Central memory CD4-positive, alpha-beta T cell (primary cell): ENCODE measurements around the gene UBE2D4.
"Not testable (repeated sequence)": the region's sequence is repeated elsewhere in the genome, so short reads cannot be mapped to it uniquely, and the experiment has no call there.

Source experiments
- DNase-seq: peaks from one replicate; pipeline ENCODE4 v3.0.0; 2022

The UBE2D4 gene

GRCh38 chr7:43914795-43915194 is 11.4 kb upstream of the UBE2D4 start:
- DNase-seq: no peak

- DNase-seq: no peak
These were observed 10.3 kb upstream of the UBE2D4 start for GRCh38 chr7:43915907-43916306.

- no peak for DNase-seq
These were observed 4.8 kb upstream of the UBE2D4 start for GRCh38 chr7:43921423-43921822.

GRCh38 chr7:43922726-43923125 is 3.5 kb upstream of the UBE2D4 start:
- no peak for DNase-seq

GRCh38 chr7:43926798-43927123 is 525 bp downstream of the UBE2D4 start:
- DNase-seq: no peak

- DNase-seq: no peak
These were observed 1.6 kb downstream of the UBE2D4 start for GRCh38 chr7:43927810-43928209.

- DNase-seq: no peak
These were observed 3.6 kb downstream of the UBE2D4 start for GRCh38 chr7:43929529-43930457.

GRCh38 chr7:43931346-43931745 is 5.1 kb downstream of the UBE2D4 start:
- DNase-seq: no peak

- DNase-seq: no peak
These were observed 7.8 kb downstream of the UBE2D4 start for GRCh38 chr7:43933902-43934560.

- DNase-seq: no peak
These were observed 11.2 kb downstream of the UBE2D4 start for GRCh38 chr7:43937444-43937843.

- no peak for DNase-seq
These were observed 12.8 kb downstream of the UBE2D4 start for GRCh38 chr7:43938892-43939482.

GRCh38 chr7:43942250-43942649 is 16.0 kb downstream of the UBE2D4 start:
- DNase-seq: no peak

- no peak for DNase-seq
These were observed 16.8 kb downstream of the UBE2D4 start for GRCh38 chr7:43942997-43943396.

- no peak for DNase-seq
These were observed 17.4 kb downstream of the UBE2D4 start for GRCh38 chr7:43943417-43944187.

- DNase-seq: no peak
These were observed 18.1 kb downstream of the UBE2D4 start for GRCh38 chr7:43944286-43944685.

- no peak for DNase-seq
These were observed 25.8 kb downstream of the UBE2D4 start for GRCh38 chr7:43952028-43952427.

GRCh38 chr7:43953071-43953470 is 26.8 kb downstream of the UBE2D4 start:
- no peak for DNase-seq

GRCh38 chr7:43954524-43955228 is 28.4 kb downstream of the UBE2D4 start:
- no peak for DNase-seq

- no peak for DNase-seq
These were observed 29.8 kb downstream of the UBE2D4 start for GRCh38 chr7:43956027-43956426.

- DNase-seq: no peak
These were observed 34.7 kb downstream of the UBE2D4 start for GRCh38 chr7:43960933-43961332.

- DNase-seq: not testable (repeated sequence)
These were observed 40.2 kb downstream of the UBE2D4 start for GRCh38 chr7:43966392-43966791.
